HG03135 (cell line): Measurements from ENCODE around the gene CYP26A1.
"Not testable (repeated sequence)": the region's sequence is repeated elsewhere in the genome, so short reads cannot be mapped to it uniquely, and the experiment has no call there.

Source experiments
- ATAC-seq: cut with Tn5 transposase; IDR thresholded peaks from one replicate; pipeline ENCODE4 v1.9.1; 2021; ENCODE audit warnings: mild to moderate bottlenecking, moderate library complexity; ENCODE audit not compliant: unreplicated experiment

The CYP26A1 gene

DNA sequence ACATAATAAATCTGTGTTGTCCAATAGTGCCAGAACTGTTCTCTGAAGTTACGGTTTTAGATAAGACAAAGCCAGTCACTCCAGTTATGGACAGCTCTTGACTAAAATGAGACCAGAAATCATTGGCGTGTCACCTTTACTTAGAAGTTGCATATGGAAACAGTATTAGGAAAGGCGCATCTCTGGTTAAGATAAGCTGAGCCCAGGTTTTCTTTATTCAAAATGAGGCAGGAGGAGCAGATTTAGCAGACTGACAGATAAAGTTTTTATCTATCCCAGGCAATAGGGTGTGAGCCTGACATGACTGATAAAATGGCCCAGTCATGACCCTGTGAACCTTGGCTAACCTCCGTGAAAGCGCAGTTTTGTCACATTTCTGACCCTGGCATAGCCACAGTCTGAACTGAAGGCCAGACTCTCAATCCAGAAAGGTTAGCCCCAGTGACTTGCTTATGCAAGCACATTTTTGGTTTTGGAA, 4.2 kb downstream of the CYP26A1 start:
- no peak for ATAC-seq

DNA sequence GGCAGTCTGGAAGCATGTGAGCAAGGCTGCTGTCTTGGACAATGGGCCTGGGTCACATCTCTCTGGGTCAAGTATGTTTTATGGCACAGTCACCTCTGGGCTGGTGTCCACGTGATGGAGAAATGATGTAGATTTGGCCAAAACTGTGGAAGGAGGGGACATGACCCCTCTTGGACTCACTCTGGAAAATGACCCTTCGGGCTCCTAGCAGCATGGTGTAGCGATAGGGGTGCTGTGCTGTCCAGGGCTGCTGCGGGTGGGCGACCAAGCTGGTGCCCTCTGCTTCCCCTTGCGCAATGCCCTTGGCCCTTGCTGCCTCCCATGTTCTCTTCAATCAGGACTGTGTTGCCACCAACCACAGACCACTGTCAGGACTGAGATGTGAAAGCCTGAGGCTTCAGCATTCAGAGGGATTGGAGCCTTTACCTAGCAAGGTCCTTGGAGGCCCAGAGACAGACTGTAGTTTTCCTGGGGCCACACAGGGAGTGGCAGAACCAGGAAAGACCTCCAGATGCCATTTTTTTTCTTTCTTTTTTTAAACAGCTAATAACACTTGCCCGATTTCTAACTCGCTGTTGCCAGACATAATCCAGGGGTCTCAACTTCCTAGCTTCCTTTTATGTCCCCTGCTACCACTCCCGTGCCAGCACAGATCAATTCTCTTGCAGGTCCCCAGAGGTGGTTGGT, 6.1 kb downstream of the CYP26A1 start:
- no peak for ATAC-seq

DNA sequence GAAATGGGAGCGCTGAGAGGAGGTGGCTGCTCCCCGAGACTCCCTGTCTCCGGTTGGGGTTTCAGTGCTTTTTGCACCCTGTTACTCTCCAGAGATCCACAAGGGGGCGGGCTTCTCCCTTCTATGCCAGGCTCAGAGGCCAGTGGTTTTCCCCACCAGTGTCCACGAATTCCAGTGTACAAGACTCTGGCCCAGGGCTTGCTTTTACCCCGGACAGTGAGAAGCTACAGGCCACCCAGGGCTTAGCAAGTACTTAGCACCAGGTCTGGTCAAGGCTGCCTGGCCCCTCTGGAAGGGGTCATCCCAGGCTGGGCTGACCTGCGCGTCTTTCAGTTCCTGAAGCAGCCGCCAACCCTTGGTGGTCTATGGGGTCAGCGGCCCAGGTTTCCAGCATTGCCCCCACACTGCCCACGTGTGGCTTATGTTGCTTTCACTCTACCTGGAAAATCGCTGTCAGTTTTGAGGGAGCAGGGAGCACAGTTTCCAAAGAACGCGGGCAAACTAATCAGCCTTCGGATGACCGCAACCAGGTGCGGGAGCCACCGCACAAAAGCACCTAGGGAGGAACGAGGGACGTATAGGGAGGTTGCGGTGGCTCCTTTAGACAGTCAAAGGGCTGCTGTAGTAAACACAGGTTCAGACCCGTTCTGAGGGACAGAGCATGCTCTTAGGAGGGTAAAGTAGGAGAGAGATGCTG, 6.8 kb downstream of the CYP26A1 start:
- no peak for ATAC-seq

DNA sequence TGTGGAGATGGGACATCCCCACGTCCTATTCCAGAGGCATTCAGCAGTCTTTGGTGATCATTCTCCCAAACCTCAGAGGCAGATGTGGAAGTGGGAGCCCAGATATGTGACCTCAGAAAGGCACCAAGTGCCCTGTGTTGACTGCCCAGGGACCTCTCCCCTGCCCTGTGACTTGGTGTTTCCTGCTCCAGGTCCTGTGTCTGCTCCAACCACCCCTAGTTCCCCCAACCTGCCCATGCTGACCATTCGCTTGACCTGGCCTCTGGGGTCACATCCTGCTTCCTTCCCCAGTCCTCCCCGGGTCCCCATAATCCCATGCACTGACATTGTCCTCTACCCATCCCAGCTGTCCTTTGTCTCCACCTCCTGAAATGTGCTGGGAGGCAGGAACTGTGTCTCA, 7.6 kb downstream of the CYP26A1 start:
- no peak for ATAC-seq

DNA sequence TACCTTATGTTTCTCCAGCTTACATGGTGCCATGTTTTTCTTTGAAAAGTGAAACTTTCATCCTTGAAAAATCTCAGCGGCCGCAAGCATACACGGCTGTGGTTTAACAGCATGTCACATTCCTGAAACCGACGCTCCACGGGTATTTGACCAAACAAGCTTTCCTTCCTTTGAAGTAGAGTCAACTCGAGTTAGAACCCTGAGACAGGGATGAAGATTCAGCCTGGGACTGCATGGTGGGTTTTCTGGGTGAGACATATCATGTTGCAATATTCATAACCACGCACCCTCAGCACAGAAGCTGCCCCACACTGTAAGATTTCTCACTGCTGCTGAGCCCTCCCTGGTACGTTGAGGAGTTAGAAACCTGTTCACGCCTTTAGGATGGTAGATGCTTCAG, 8.1 kb downstream of the CYP26A1 start:
- ATAC-seq: no peak

DNA sequence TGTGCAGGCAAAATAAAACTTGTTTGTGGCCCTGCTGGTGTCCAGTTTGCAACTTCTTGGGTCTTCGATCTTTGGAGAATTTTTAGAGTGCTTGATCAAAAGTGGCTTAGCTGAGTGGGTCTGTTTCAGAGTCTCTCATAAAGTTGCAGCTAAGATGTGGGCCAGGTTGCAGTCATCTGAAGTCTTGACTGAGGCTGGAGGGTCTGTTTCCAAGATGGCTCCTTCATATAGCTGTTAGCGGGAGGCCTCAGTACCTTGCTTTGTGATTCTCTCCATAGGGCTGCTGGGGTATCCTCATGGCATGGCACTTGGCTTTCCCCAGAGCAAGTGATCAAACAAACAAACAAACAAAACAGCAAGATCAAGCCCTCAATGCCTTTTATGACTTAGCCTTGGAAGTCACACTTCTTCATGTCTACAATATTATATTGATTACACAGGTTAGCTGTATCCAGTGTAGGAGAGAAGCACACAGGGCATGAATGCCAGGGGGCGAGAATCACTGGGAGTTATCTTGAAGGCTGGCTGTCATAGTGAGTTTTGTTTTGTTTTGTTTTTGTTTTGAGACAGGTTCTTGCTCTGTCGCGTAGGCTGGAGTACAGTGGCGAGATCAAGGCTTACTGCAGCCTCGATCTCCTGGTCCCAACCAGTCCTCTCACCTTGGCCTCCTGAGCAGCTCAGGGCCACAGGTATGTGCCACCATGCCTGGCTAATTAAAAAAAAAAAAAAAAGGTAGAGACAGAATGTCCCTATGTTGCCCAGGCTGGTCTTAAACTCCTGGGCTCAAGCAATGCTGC, 10.2 kb downstream of the CYP26A1 start:
- ATAC-seq: no peak

DNA sequence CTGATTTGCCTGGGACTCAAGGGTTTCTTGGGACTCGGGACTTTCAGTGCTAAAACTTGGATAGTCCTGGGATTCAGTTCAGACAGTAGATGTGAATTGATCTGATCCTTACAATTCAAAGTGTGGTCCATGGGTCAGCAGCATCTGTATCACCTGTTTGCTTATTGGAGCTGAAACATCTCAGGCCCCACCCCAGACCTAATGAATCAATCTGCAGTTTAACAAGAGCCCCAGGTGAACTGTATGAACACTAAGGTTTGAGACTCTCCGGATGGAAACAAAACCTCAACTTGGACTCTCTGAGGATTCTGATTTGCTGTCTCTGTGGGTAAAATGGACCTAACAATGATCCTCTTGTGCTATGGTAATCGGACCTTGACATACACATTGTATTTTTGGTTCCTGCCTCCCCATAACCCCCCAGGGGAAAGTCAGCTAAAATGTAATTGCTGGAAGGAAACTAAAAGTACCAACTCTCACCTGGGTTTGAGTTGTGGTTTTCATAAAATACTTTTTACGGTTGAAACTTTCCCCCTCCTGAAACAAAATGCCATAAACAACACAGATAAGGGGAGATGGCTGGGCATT, 11.7 kb downstream of the CYP26A1 start:
- no peak for ATAC-seq

DNA sequence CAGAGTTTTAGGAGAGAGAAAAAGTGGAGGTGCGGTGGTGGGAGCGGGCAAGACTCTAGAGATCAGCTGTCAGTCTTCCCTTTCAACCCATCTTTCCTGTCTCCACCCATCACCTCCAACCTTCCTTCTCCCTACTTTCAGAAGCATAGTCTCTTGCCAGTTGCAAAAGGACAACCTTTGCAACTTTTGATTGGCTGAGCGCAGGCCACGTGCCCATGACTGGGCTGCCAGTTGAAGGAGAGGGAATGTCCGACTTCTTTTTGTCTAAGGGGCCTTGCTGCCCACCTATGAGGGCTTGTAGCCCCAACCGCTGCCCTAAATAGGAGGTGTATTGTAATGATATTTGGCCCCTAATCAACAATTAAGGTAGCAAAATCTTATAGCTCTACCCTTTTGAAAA, 12.6 kb downstream of the CYP26A1 start:
- no peak for ATAC-seq

DNA sequence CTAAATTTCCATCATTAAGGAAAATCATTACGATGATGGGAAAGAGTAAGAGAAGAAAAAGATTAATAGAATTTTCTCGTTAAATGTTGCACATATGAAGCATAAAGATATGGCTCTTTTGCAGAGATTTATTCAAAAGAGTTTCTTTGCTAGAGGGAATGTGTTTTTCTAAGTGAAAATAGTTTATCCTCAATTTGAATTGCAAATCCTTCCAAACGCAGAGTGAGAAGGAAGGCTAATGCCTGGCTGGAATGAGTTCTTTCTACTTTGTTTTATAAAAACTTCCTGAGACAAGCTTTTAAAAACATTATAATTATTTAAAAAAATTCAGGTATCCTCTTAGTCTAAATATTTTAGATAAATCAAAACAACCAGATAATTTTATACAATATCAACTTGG, 14.2 kb downstream of the CYP26A1 start:
- no peak for ATAC-seq

DNA sequence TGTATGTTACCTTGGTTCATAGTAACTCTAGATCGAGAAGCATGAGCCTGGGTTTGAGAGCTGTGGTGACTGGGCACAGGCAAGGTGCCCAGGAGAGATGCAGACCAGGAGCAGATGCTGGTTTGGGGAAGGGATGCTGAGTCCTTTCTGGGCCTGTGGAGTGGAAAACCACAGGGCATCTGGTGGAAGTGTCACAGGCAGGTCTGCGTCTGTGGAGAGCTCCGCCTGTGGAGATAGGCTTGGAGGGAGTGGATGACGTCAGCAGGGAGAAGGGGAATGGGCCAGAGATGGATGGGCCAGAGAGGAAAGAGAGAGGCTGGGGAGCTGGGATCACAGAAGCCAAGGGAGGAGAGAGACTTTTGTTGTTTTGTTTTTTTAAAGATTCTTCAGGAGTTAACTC, 14.8 kb downstream of the CYP26A1 start:
- ATAC-seq: no peak

DNA sequence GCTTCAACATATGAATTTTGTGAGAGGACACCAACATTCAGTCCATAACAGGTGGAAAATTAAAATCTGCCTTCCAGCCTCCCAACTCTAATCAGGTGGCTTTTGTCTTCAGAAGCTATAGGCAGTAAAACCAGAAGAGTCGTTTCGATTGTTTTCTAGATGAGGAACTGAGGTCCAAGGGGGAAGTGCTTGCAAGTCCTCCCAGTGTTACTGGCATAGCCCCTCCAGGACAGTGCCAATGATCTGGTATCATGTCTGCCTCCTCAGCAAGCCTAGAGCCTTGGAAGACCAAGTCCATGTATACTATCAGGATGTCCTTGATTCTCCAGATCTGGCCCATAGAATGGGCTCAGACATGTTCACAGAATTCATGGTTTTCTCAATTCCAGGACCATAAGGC, 16.9 kb downstream of the CYP26A1 start:
- ATAC-seq: no peak

DNA sequence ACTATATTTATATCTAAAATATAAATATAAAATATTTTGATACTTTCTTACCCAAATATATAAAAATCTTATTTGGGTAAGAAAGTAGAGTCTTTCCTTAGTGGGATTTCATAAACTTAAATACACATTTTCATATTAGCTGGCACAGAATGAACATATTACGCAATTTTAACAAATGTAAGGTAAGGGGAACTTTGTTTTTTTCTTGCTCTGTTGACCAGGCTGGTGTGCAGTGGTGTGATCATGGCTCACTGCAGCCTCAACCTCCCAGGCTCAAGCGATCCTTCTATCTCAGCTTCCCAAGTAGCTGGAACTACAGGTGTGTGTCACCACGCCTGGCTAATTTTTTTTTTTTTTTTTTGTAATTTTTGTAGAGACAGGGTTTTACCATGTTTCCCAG, 18.3 kb downstream of the CYP26A1 start:
- no peak for ATAC-seq

DNA sequence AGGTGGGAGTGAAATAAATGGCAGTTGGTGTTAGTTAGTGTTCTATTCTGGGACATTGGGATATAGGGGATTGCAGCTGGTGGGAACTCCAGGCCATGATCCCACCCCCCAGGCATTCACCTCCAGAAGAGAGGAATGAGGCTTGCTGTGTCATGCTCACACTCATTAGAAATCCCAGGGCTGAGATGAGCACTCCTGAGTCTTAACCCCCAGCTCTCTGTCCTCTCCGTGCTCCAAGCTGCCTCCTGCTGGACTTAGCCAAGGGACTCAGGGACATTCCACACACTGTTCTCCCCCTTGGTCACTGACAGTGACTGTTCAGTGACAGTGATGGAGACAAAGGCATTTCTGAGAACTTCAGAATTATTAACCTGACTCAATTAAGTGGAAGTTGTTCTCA, 21.5 kb downstream of the CYP26A1 start:
- ATAC-seq: no peak

DNA sequence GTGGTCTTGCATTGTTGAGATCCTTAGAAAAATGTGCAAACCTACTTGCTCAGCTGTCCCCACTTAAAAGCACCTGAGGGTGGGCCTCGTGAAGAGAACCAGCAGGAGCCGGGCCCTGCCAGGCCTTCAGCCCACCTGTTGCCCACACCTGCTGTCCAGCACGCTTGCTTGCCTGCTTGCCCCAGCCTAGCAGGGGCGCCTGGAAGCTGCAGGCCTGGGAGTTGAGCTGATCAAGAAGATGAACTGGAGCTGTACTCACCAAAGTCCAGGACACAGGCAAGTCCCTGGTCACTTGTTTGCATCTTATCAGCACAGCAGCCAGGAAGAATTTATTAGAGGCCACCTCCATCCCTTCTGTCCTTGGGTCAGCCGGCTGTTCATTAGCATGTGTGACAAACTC, 23.2 kb downstream of the CYP26A1 start:
- no peak for ATAC-seq

DNA sequence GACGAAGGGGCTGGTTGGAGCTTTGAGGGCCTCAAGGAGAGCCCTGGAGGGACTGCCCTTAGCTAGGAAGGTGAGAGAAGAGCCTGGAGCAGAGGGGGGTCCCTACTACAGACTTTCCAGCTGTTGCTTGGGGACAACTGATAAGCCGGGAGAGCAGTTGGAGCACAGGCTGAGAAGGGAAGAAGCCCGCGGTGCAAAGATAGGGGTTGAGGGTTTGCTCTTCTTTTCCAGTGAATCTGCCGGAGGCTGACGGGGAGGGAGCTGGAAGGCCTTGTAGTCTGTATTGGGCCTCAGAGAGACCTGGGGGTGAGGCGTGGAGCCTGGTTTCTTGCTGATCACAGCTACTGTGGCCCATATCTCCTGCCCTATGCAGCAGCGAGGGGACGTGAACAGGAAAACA, 23.7 kb downstream of the CYP26A1 start:
- no peak for ATAC-seq

DNA sequence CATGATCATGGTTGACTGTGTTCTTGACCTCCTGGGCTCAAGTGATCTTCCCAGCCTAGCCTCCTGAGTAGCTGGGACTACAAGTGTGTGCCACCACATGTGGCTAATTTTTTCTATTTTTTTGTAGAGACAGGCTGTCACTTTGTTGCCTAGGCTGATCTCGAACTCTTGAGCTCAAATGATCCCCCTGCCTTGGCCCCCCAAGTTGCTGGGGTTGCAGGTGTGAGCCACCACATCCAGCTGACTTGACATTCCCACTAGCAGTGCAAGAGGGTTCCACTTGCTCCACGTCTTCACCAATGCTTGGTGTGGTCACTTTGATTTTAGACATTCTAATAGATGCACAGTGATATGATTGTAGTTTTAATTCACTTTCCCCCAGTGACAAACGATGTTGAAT, 25.1 kb downstream of the CYP26A1 start:
- no peak for ATAC-seq

DNA sequence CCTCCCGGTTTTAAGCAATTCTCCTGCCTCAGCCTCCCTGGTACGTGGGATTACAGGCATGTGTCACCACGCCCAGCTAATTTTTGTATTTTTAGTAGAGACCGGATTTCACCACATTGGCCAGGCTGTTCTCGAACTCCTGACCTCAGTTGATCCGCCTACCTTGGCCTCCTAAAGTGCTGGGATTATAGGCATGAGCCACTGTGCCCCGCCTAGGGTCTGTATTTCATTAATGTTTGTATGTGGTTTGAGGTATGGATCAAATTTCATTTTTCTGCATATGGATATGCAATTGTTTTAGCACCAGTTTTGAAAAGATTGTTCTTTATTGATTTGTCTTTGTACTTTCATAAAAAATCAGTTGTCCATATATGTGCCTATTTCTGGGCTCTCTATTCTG, 26.0 kb downstream of the CYP26A1 start:
- ATAC-seq: no peak

DNA sequence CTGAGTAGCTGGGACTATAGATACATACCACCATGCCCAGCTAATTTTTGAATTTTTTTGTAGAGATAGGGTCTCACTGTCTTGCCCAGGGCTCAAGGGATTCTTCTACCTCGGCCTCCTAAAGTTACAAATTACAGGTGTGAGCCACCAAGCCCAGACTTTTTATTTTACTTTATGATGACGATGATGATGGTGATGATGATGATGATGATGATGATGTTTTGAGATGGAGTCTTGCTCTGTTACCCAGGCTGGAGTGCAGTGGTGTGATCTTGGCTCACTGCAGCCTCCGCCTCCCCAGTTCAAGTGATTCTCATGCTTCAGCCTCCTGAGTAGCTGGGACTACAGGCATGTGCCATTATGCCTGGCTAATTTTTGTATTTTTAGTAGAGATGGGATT, 27.5 kb downstream of the CYP26A1 start:
- not testable (repeated sequence) for ATAC-seq

DNA sequence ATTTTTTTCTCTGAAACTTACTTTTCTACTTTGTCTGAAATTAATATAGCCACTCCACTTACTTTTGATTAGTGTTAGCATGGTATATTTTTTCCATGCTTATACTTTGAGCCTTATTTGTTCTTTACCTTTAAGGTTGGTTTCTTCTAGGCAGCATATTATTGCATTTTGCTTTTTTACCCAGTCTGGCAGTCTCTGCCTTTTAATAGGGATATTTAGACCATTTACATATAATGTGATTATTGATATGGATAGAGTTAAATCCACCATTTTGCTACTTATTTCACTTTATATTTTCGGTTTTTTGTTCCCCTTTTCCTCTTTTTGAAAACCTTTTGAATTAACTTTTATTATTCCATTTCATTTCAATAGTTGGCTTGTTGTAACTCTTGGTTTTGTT, 30.3 kb downstream of the CYP26A1 start:
- ATAC-seq: no peak

DNA sequence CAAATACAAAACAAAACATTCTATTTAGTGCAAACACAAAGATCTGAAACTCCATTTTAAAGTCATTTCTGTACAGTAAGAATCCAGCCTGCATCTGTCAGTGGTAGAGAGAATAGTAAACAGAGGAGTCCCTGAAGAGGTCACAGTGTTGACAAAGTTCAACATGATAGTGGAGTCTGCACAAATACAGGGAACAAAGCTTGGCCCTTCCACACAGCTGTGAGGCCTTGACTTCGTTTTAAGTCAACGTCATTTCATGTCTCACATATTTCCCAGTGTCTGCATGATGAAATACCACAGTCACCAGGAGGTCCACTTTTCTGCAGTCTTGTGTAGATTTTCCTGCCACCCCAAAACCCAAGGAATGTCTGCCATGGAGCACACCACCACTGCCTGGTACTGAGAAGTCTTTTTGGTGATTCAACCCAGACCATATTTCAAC, 33.0 kb downstream of the CYP26A1 start:
- ATAC-seq: no peak

DNA sequence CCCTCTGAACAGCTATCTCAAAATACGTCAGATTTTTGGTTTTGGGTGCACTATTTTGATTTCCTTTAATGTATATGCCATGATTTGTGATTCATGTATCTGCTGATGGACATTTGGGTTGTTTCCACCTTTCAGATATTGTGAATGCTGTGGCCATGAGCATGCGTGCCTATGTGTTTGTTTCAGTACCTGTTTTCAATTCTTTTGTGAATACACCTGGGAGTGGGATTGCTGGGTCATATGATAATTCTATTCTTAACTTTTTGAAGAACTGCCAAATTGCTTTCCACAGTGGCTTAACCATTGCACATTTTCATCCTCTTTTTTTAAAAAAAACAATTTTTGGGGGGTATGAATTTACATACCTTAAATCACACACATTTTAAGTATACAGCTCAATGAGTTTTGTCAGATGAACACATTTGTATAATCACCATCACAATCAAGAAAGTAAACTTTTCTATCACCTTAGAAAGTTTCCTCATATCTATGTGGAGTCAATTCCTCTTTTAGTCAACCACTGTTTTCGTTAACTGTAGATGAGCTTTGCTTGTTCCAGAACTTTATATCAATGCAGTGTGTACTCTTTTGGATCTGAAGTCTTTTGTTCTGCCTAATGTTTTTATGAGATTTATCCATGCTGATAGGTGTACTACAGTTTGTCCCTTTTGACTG, 36.9 kb downstream of the CYP26A1 start:
- peak; percentile 64 for ATAC-seq
